Measurements from ENCODE around the gene SLC18B1. TPM values are rescaled to one million over a fixed set of nuclear protein-coding genes. Genes with fewer than 3 reads are reported as not detected.
"Not testable (repeated sequence)": the region's sequence is repeated elsewhere in the genome, so short reads cannot be mapped to it uniquely, and the experiment has no call there.

Gene SLC18B1
- total RNA-seq, 1 experiment from 2014 or later: 6.3 TPM

- DNase-seq (ENCODE audit: low read depth): no peak
These were observed 2.2 kb upstream of the SLC18B1 start for GRCh38 chr6:132800656-132801055.

GRCh38 chr6:132798869-132799538, 567 bp upstream of the SLC18B1 start:
- DNase-seq (ENCODE audit: low read depth): peak; percentile 50

- DNase-seq (ENCODE audit: low read depth): no peak
These were observed 3.0 kb downstream of the SLC18B1 start for GRCh38 chr6:132795461-132795860.

- no peak for DNase-seq (ENCODE audit: low read depth)
These were observed 5.9 kb downstream of the SLC18B1 start for GRCh38 chr6:132792510-132792909.

- no peak for DNase-seq (ENCODE audit: low read depth)
These were observed 8.0 kb downstream of the SLC18B1 start for GRCh38 chr6:132790450-132790849.

GRCh38 chr6:132789396-132789776, 9.1 kb downstream of the SLC18B1 start:
- no peak for DNase-seq (ENCODE audit: low read depth)

- DNase-seq (ENCODE audit: low read depth): no peak
These were observed 9.6 kb downstream of the SLC18B1 start for GRCh38 chr6:132788658-132789395.

GRCh38 chr6:132785936-132786335, 12.5 kb downstream of the SLC18B1 start:
- no peak for DNase-seq (ENCODE audit: low read depth)

- peak; percentile 11 for DNase-seq (ENCODE audit: low read depth)
These were observed 17.6 kb downstream of the SLC18B1 start for GRCh38 chr6:132780770-132781371.

- DNase-seq (ENCODE audit: low read depth): not testable (repeated sequence)
These were observed 20.6 kb downstream of the SLC18B1 start for GRCh38 chr6:132777881-132778280.

GRCh38 chr6:132768051-132768517, 30.4 kb downstream of the SLC18B1 start:
- peak; percentile 34 for DNase-seq (ENCODE audit: low read depth)

GRCh38 chr6:132765560-132765959, 32.9 kb downstream of the SLC18B1 start:
- DNase-seq (ENCODE audit: low read depth): no peak

- peak; percentile 85 for DNase-seq (ENCODE audit: low read depth)
These were observed 34.1 kb downstream of the SLC18B1 start for GRCh38 chr6:132764370-132764769.

- DNase-seq (ENCODE audit: low read depth): peak; percentile 13
These were observed 35.2 kb downstream of the SLC18B1 start for GRCh38 chr6:132763269-132763668.

GRCh38 chr6:132760256-132760655, 38.2 kb downstream of the SLC18B1 start:
- no peak for DNase-seq (ENCODE audit: low read depth)

GRCh38 chr6:132758689-132759088, 39.7 kb downstream of the SLC18B1 start:
- DNase-seq (ENCODE audit: low read depth): no peak

- no peak for DNase-seq (ENCODE audit: low read depth)
These were observed 46.2 kb downstream of the SLC18B1 start for GRCh38 chr6:132752255-132752654.

- DNase-seq (ENCODE audit: low read depth): no peak
These were observed 46.6 kb downstream of the SLC18B1 start for GRCh38 chr6:132751828-132752227.

- DNase-seq (ENCODE audit: low read depth): no peak
These were observed 47.1 kb downstream of the SLC18B1 start for GRCh38 chr6:132751306-132751705.

GRCh38 chr6:132750455-132751248, 47.8 kb downstream of the SLC18B1 start:
- DNase-seq (ENCODE audit: low read depth): no peak

- no peak for DNase-seq (ENCODE audit: low read depth)
These were observed 49.3 kb downstream of the SLC18B1 start for GRCh38 chr6:132749111-132749510.

- no peak for DNase-seq (ENCODE audit: low read depth)
These were observed 50.0 kb downstream of the SLC18B1 start for GRCh38 chr6:132748446-132748845.
